ENCODE results near the gene GOLGA7B. TPM values are rescaled to one million over a fixed set of nuclear protein-coding genes. Genes with fewer than 3 reads are reported as not detected.

Gene GOLGA7B
- total RNA-seq, 1 donor from 2014 or later = 5.3 TPM

GRCh38 chr10:97892939-97893338, 43.3 kb downstream of the GOLGA7B start:
- intact Hi-C loops (cut with micrococcal nuclease) = no loop called here

GRCh38 chr10:97894092-97894491, 44.4 kb downstream of the GOLGA7B start:
- intact Hi-C loops (cut with micrococcal nuclease) = no loop called here

DNA sequence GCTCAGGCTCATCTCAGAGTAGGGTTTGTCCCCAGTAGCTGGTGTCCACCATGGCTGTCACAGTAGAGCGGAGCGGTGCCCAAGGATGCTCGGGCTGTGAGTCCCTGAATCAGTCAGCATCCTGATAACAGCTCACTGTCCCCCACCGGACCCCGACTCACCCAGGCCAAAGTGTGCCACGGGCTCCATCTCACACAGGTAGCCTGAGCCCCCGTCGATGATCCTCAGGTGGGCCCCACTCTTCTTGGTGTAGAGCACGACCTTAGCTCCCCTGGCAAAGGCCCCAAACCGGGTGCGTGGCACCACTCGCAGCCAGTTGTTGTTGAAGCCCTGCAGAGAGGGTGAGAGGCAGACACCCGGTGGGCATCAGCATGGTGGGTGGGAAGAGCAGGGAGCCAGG, 45.4 kb downstream of the GOLGA7B start:
- intact Hi-C loops (cut with micrococcal nuclease) = no loop called here

DNA sequence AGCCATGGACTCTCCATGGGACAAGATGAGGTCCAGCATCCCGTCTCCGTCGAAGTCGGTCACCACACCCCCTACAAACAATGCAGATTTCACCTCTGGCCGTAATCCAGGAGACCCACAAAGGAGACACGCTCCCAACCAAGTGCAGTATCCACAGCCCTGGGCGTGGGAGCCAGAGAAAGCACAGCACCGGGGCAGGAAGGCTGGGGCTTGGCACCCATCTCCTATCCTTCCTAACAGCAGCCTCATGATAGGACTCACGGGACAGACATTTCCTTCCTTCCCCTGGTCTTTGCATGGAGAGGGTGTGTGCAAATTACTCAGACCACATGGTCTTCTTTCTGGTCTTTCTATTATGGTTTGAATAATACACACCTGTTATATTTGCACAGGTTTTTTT, 46.3 kb downstream of the GOLGA7B start:
- intact Hi-C loops (cut with micrococcal nuclease) = no loop called here

DNA sequence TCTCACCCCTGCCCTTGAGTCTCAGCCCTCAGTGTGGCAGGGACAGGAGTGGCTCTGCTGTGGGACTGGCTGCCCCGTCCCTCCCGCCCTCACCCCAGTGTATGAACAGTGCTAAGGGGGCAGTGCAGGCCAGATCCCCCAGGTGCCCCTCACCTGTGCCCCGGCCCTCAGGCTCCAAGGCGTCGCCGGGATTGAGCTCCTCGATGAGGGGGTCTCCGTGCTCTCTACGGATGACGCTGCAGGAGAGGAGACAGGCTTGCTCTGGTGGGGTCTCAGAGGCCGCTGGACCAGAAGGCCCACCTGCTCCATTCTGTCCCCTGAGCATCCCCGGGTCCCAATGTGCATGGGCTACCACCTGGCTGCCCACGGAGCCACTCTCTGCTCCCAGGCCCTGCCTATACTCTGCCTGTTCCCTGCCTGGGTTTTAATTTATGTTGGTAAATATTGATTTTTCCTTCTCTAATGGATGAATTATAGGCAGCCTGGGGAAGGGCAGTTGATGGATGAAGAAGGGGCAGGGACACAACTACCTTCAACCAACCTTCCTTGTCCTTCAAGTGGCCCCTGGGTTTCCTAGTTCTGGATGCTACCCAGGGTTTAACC, 47.2 kb downstream of the GOLGA7B start:
- intact Hi-C loops (cut with micrococcal nuclease) = no loop called here

GRCh38 chr10:97898429-97898828, 48.8 kb downstream of the GOLGA7B start:
- intact Hi-C loops (cut with micrococcal nuclease) = no loop called here

DNA sequence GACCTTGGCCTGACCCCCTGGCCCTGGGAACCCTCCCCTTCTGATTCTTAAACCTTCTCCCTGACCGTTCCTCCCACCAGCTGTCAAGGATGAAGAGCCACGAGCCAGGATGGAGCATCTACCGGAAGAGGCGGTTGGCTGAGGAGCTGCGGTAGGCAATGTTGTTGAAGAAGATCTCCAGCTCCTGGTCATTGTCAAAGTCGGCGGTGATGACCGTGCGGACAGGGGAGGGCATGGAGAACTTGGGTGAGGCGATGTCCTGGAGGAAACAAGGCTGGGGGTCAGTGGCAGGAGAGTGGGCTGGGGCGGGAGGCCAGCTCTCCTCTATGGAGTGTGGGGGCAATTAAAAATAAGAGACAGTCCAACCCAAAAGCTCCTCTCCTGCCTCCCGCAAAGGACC, 51.7 kb downstream of the GOLGA7B start:
- intact Hi-C loops (cut with micrococcal nuclease) = no loop called here

- intact Hi-C loops (cut with micrococcal nuclease) = no loop called here
Measured at GRCh38 chr10:97903128-97904017, 53.7 kb downstream of the GOLGA7B start.

GRCh38 chr10:97904018-97904381, 54.4 kb downstream of the GOLGA7B start:
- intact Hi-C loops (cut with micrococcal nuclease) = no loop called here

GRCh38 chr10:97904576-97904975, 54.9 kb downstream of the GOLGA7B start:
- intact Hi-C loops (cut with micrococcal nuclease) = no loop called here

- intact Hi-C loops (cut with micrococcal nuclease) = no loop called here
Measured at GRCh38 chr10:97905276-97905675, 55.6 kb downstream of the GOLGA7B start.

DNA sequence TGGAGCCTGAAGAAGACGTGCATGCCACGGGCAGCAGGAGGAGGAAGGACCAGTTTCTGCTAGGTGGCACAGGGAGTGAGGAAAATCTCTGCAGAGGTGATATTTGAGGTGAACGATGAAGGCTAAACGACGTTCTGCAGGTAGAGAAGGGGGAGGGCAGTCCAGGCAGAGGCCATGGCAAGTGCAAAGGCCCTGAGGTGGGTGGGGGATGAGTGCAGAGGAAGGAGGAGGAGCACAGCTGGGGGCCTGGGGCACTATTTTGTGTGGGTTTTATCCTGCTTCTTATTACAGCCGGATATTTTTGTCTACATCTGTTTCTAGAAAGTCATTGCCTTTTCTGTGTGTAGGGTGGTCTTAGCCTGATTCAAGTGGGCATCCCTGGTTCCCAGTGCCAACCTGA, 57.6 kb downstream of the GOLGA7B start:
- intact Hi-C loops (cut with micrococcal nuclease) = no loop called here

GRCh38 chr10:97907830-97908229, 58.2 kb downstream of the GOLGA7B start:
- intact Hi-C loops (cut with micrococcal nuclease) = no loop called here

GRCh38 chr10:97910661-97911060, 61.0 kb downstream of the GOLGA7B start:
- intact Hi-C loops (cut with micrococcal nuclease) = no loop called here

- intact Hi-C loops (cut with micrococcal nuclease) = no loop called here
Measured at GRCh38 chr10:97911217-97911616, 61.6 kb downstream of the GOLGA7B start.

DNA sequence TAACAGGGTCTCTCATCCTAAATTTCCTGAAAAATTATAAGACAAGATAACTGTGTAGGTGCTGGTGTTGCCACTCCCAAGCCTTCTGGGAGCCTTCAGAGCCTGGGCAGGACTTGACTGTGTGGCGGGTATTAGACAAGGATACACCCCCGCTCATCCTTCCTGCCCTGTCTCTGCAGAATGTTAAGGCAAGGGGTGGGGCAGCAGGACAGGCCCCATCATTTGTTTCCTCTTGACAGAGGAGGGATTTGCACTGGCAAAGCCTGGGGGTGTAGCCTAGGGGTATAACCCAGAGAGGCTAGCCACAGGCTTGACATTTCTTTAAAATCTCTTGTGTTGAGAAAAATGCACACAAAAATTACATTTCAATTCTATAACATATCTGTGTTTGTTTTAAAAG, 63.5 kb downstream of the GOLGA7B start:
- intact Hi-C loops (cut with micrococcal nuclease) = no loop called here

DNA sequence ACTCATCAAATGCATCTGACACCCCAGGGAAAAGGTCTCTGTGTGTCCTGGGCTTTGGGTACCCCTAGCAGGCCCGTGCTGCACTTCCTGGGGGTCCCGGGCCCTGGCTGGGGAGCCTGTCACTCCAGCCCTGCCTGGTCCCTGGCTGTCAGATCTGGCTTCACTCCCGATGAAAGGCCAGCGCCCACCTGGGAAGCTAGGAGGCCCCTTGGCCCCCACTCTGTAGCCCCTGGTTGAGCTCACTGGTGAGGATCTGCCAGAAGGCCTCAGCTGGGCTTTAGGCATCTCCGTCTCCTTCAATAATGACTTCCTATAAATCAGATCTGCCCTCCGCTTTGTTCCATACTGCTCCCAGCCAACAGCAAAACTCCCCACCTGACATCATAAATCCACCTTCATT, 64.0 kb downstream of the GOLGA7B start:
- intact Hi-C loops (cut with micrococcal nuclease) = loop anchor here (1.0 kb wide), 2 partner anchors 115 to 129 kb away; no protein-coding TSS in a partner anchor

GRCh38 chr10:97914171-97914836, 64.7 kb downstream of the GOLGA7B start:
- intact Hi-C loops (cut with micrococcal nuclease) = loop anchor here (1.0 kb wide), 2 partner anchors 114 to 128 kb away; no protein-coding TSS in a partner anchor

DNA sequence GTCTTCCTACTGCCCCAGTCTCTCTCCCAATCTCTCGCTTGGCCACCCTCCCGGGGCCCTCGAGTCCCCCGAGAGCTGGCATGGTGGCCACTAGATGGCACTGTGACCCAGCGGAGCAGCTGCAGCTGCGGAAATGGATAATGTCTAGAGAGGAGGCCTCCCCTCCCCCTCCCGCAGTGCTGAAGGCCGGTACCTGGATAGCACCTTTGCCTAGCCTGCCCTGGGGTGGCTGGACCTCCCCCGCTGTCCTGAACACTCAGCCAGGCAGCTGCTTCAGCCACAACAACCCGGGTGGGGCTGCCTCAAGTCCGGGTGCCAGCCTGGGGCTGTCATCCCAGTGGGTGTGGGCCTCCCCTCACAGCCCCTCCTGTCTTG, 65.2 kb downstream of the GOLGA7B start:
- intact Hi-C loops (cut with micrococcal nuclease) = loop anchor here (1.0 kb wide), 2 partner anchors 113 to 127 kb away; no protein-coding TSS in a partner anchor

- intact Hi-C loops (cut with micrococcal nuclease) = no loop called here
Measured at GRCh38 chr10:97915346-97916131, 65.9 kb downstream of the GOLGA7B start.

DNA sequence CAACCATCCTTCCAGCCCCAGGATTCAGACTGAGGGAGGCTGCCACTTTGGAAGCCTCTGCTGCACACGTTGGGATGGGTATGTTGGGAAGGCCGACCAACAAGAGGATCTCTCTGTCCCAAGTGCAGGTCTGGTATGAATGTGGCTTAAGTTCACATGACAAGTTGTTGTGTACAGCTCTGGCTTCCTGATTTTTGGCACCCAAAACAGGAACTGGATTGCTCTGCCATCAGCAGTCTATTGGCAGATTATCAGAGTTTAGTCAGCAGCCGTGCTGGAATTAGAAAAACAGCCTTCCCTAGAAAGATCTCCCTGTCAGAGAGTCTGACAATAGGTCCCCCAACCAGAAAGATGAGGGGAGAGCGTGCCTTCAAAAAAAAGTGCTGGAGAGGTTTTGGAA, 66.9 kb downstream of the GOLGA7B start:
- intact Hi-C loops (cut with micrococcal nuclease) = no loop called here
